GM12878 (cell line): ENCODE results near the gene C14orf93.

Experiments
- CTCF ChIP-seq, 3 experiments: IDR thresholded peaks in 2 of 3; conservative IDR thresholded peaks in 1 of 3; 2 replicates each; pipeline ENCODE4 v1.5.1; 2011; ENCODE audit warnings: low read depth in 3 of 3, low read length in 3 of 3, mild to moderate bottlenecking in 3 of 3, control low read depth in 2 of 3, moderate library complexity in 2 of 3, inconsistent platforms in 1 of 3, mixed read lengths in 1 of 3; ENCODE audit not compliant: control insufficient read depth in 2 of 3, insufficient read depth in 1 of 3; ENCODE audit errors: extremely low read depth in 1 of 3
- HDAC6 ChIP-seq: fragments of 200-600 bp; sonication (generic); IDR thresholded peaks from one replicate; pipeline ENCODE4 v1.8.0; 2017; ENCODE audit warnings: antibody characterized with exemption; ENCODE audit not compliant: unreplicated experiment
- JUND ChIP-seq: IDR thresholded peaks from 2 replicates; pipeline ENCODE4 v1.6.1; 2012; ENCODE audit warnings: low read depth, mild to moderate bottlenecking, low read length, improper control_type of control experiment, moderate library complexity
- MAX ChIP-seq: IDR thresholded peaks from 2 replicates; pipeline ENCODE4 v1.6.1; 2012; ENCODE audit warnings: low read depth, low read length, improper control_type of control experiment
- POLR2AphosphoS5 ChIP-seq: IDR thresholded peaks from 2 replicates; pipeline ENCODE4 v1.6.1; 2011; ENCODE audit warnings: mild to moderate bottlenecking, low read length, inconsistent platforms
- SUZ12 ChIP-seq: fragments of 200-600 bp; sonication (generic); IDR thresholded peaks from one replicate; pipeline ENCODE4 v1.6.1; 2018; ENCODE audit warnings: antibody characterized with exemption, mild to moderate bottlenecking; ENCODE audit not compliant: unreplicated experiment

DNA sequence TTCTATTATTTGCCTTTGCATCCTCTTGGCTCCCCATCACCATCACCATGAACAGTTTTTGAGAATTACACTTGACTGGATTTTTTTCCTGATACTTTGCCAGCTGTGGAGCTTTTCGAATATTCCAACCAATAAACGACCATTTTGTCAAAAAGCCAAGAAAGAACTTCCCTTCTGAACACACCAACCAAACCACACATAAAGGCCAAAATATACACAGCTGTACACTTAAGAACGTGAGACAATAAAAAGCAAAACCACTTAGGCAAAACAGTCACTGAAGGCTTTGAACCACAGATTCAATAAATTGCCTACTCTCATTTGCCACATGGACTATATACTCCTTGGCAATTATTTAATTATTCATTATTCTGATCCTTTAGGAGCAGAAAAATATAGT is 1.1 kb downstream of the C14orf93 start:
- no peak for TF ChIP-seq MAX
- no peak for TF ChIP-seq POLR2AphosphoS5
- TF ChIP-seq JUND, result no peak
- TF ChIP-seq CTCF (IDR thresholded peaks at IDR 0.05 in 2 of 3, conservative IDR thresholded peaks at IDR 0.05 in 1 of 3; ENCODE audit: control insufficient read depth in 2 of 3, extremely low read depth in 1 of 3, insufficient read depth in 1 of 3, low read depth in 3 of 3, low read length in 3 of 3), result no peak
- TF ChIP-seq SUZ12, result no peak
- TF ChIP-seq HDAC6, result no peak
